NCI-H82 (cell line): ENCODE results near the gene RGS6.
A peak's percentile ranks its signal among the peaks of the same experiment; 100 is the strongest.

ENCODE experiments used
- DNase-seq: peaks from one replicate; lab custom pipeline; 2025; lab: John Stamatoyannopoulos, UW

RGS6 gene

DNA sequence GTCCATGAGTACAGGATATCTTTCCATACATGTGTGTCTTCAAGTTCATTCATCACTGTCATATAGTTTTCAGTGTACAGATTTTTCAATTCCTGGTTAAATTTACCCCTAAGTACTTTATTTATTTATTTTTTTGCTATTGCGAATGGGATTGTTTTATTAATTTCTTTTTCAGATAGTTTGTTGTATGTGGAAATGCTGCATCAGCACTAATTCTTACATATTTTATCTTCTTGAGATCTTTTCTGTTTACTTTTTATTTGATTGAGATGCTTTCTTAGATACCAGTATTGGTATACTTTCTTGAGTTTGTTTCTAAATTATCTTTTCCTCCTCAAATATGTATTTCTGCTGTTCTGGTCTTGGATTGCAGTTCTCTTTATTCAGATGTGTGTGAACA is 148.9 kb downstream of the RGS6 start:
- DNase-seq = no peak

GRCh38 chr14:72084935-72085334 is 152.7 kb downstream of the RGS6 start:
- DNase-seq = peak; percentile 52

DNA sequence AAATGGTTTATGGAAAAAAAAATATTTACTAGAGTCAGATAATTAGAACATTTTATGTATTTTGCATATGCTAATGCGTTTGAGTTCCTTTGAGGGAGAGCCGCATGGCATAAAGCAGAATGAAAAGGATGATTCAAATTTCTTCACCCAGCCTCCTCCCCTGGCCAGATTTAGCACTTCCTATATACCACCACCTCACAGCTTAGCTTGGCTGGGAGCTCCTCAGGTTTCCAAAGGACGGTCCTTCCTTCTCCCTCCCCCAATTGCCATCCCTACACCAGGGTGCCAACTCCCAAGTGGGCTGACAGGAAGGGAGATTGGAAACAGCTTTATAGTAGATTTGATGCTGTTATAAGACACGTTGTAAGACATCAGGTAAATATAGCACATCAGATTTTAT is 157.4 kb downstream of the RGS6 start:
- DNase-seq = peak; percentile 2

DNA sequence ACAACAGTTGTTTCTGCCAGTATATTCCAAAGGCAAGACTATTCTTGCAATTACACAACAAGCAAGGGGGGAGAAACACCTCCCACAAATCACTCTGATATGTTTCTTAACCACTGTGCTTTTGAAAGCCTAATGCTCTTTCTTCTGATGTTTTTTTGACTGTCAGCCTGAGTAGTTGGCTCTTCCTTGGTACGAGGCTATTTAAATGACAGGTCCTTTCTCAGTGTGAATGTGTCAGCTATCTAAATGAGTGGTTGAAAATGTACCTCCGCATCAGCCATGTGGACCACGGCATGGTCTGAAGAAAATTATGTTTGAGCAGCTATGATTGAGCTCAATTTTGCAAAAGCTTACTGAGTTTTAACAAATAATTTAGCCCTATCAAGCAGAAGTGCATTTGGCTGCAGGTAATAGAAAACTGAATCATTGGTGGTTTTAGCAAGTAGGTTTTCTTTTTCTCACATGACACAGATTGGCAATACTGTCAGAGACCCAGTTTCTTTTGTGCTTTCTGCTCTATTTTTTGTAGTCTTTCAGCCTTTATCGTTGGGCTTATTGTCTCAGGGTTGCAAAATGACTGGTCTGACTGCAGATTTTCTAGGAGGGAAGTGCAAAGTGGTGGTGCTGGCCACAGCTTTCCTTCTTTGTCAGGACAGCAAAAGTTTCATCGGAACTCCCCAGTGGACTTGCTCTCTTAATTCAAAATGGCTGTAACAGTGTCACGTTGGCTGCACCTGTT is 162.8 kb downstream of the RGS6 start:
- no peak for DNase-seq

- no peak for DNase-seq
Measured at GRCh38 chr14:72097173-72097783, 165.0 kb downstream of the RGS6 start.

GRCh38 chr14:72098210-72098609 is 166.0 kb downstream of the RGS6 start:
- no peak for DNase-seq

- no peak for DNase-seq
Measured at GRCh38 chr14:72099566-72099965, 167.3 kb downstream of the RGS6 start.

DNA sequence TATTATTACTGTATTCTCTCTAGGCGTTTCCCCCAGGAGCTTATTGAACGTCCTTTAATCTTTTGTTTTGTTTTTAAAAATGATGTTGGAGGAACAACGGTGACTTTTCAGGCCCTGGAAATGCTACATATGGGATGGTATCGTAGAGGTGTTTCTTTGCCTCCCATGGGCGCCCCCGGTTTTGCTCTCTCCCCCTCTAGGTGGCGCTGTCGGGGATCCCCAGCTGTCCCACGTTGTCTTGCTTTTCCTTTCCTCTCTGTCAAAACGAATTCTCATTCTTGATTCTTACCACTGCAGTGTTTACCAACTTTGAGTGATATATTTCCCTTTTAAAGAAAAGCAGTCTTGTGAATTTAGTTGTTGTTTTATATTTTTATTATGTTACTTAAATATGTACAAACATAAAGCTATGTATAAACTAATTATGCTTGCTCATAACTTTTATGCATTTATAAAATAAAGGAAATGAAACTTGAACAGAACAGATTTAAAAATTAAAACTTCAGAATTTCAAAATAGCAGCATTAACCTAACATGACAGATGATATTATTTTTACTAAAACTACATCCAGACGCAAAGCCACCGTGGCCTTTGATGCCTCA is 171.9 kb downstream of the RGS6 start:
- peak; percentile 29 for DNase-seq

DNA sequence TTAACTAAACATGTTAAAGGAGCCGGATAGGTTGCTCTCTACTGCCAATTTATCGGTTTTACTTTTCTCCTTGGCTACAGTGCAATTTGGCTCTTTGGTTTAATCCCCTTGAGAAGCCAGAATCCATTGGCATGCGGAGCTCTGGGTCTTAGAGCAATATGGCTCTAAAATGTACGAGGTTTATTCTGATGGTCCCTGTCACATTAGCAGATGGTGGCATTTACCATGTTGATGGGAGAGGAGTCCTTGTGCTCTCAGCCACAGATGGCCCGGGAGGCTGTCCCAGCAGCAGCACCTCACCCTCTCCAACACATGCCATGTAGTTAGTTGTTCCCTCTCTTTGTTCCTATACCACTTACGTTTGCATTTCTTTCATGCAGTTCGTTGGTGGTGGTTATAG is 179.7 kb downstream of the RGS6 start:
- peak; percentile 60 for DNase-seq

GRCh38 chr14:72118841-72119240 is 186.6 kb downstream of the RGS6 start:
- no peak for DNase-seq

DNA sequence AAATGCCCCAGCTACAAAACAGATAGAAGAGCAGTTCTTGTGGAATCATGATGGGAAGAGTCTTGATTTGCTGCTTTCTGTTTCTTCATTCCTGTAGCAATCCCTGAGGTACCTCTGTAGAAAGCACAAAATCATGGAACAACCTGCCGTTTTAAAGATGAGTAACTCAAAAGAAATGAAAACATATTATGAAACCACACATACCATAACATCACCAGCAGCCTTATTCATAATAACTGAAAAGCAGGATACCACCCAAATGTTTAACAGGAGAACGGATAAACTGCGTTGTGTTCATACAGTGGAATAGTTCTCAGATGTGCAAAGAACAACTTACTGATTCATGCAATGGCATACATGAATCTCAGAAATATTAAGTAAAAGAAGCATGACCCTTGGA is 188.1 kb downstream of the RGS6 start:
- no peak for DNase-seq

DNA sequence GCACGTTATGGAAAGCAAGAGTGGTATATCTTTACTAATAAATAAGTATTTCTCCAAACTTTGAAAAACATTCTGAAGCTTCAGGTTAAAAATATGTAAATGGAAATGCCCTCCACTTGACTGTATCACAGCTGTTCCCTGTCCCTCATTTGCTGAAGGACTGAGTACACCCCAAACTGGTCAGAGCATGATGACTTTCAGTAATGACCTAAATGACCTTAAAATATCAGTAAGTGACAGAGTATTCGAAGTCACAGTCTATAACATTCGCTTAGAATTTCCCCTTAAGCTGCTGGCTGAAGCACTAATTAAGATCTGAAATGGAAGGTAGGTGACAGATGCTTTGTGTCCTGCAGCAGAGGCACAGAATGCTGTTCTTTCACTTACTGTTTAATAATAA is 191.5 kb downstream of the RGS6 start:
- DNase-seq = no peak

DNA sequence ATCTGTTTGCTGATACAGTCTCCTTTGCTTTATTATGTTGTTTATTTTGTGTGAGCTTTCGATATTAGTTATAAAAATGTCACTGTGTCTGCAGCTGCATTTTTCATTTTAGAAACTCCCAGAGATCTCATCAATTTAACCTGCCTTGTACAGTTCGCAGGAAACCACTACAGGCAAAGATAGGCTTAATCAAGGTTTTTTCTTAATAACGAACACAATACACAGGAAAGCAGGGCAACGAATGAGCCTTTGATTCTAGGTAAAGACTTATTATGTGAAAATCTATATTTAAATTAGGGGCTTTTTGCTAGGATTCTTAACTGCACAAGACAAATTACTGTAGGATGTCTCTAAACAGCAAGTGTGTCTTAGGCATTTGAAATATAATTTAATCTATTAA is 191.9 kb downstream of the RGS6 start:
- no peak for DNase-seq

- DNase-seq = no peak
Measured at GRCh38 chr14:72126091-72126490, 193.9 kb downstream of the RGS6 start.

DNA sequence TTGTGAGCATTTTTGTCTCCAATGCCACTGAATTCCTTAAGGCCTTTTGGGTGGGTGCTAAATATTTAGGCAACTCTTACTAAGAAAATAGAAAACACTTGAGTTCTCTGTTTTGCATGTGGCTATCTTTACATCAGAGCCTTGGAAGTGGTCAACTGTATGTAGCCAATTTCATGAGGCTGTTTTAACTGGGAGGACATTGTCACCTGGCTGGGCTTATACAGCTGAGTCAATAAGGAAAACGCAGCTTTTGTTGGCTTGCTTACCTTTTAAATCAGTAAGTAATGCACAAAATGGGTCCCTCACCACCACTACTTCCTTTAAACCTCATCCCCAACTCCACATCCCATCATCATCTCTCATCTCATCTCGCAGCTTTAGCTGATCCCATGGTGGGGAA is 194.3 kb downstream of the RGS6 start:
- no peak for DNase-seq

DNA sequence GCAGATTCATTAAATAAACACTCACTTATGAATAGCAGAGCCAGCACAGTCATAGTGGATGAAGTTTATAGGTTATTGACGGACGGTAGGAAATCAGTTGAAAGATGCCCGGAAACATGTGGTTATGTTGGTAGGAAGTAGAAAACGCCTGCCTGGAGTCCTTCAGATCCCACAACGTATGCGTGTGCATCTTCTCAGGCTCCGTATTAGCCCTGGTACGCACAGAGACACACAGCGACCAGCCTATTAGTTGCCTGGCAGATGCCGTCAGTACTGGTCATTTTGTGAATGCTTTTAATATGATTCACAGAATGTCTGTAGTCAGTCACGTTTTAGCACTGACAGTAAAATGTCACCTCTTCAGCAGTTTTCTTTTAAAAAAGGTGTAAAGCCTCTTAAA is 196.4 kb downstream of the RGS6 start:
- no peak for DNase-seq

GRCh38 chr14:72129291-72129690 is 197.1 kb downstream of the RGS6 start:
- peak; percentile 0 for DNase-seq

- DNase-seq = no peak
Measured at GRCh38 chr14:72141084-72141483, 208.9 kb downstream of the RGS6 start.

GRCh38 chr14:72142328-72142727 is 210.1 kb downstream of the RGS6 start:
- no peak for DNase-seq

- DNase-seq = no peak
Measured at GRCh38 chr14:72146241-72146640, 214.0 kb downstream of the RGS6 start.

GRCh38 chr14:72154645-72155378 is 222.6 kb downstream of the RGS6 start:
- DNase-seq = no peak

GRCh38 chr14:72155379-72155993 is 223.3 kb downstream of the RGS6 start:
- no peak for DNase-seq
